Measurements from ENCODE around the gene ZKSCAN4.

DNA sequence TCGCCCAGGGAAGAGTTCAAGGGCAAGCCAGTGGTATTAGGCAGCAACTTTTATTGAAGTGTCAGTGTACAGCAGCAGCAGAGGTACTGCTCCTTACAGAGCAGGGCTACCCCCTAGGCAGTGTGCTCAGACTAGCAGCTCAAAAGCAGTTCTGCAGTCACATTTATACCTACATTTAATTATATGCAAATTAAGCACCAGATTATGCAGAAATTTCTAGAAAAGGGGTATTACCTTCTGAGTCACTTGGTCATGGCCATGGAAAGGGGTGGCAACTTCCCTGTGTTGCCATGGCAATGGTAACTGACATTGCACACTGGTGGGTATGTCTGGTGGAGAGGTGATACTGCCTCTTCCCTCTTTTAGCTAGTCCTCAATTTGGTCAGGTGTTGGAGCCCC, 2.1 kb upstream of the ZKSCAN4 start:
- TF ChIP-seq GATA3 (IDR thresholded peaks at IDR 0.05; ENCODE audit: low read depth, low read length) (no peak), GATA2 (IDR thresholded peaks at IDR 0.05; ENCODE audit: low read depth, low read length) (no peak)

Measured in SH-SY5Y (cell line).